Right cardiac atrium (tissue), 5 donors: ENCODE results near the gene ZNF609. TPM values are rescaled to one million over a fixed set of nuclear protein-coding genes. Genes with fewer than 3 reads are reported as not detected.
A peak's percentile ranks its signal among the peaks of the same experiment; 100 is the strongest.

Experiments
- ATAC-seq, 2 donors: fragments of 200-7000 bp; cut with Tn5 transposase; one replicate each; pipeline versions ENCODE4 v1.8.0 to v1.9.1; 2020; ENCODE audit warnings: moderate library complexity in 2 of 2, mild to moderate bottlenecking in 1 of 2
- DNase-seq, 3 donors: peaks; one replicate each; pipeline ENCODE4 v3.0.0-alpha.2; 2020
- H3K27ac ChIP-seq: one replicate; pipeline ENCODE4 v1.5.1; 2013; ENCODE audit warnings: mild to moderate bottlenecking, low read length, control low read depth, moderate library complexity
- H3K27me3 ChIP-seq: one replicate; pipeline ENCODE4 v1.6.1; 2013; ENCODE audit not compliant: control insufficient read depth, insufficient read depth
- H3K4me1 ChIP-seq: one replicate; pipeline ENCODE4 v1.6.1; 2013; ENCODE audit warnings: low read length; ENCODE audit not compliant: control insufficient read depth, insufficient read depth
- H3K4me3 ChIP-seq: one replicate; pipeline ENCODE4 v1.5.1; 2013; ENCODE audit warnings: low read length, control low read depth
- H3K9me3 ChIP-seq: one replicate; pipeline ENCODE4 v1.6.1; 2013; ENCODE audit warnings: low read length; ENCODE audit not compliant: control insufficient read depth
- WGBS: extraction: QIAGEN DNeasy Blood & Tissue Kit; methylation state at CpG from one replicate; pipeline ENCODE4 v1.1.7; 2013; 5-methylcytosine and 5-hydroxymethylcytosine counted together
- intact Hi-C, 4 donors: fragments of 100-400 bp; cut with DNase I; formaldehyde crosslinking; loops; one replicate each; pipeline versions ENCODE4 v1.11.0 to v1.14.0; 2022 to 2023
- polyA plus RNA-seq: library from polyadenylated mRNA; stranded (reverse); fragments of 200-250 nt; gene quantifications from one replicate; pipeline ENCODE4 v1.2.3, GENCODE V29; 2013
- total RNA-seq, 4 donors: library from RNA; stranded (reverse); fragmentation: NEBNext Ultra II Directional; extraction: Animal tissue kit (Norgen Biotek cat#: 25700); gene quantifications; one replicate each; pipeline ENCODE4 v1.2.1, GENCODE V29; 2021
- donor health status: healthy with polysubstance abuse.
- donor health status: DM: no; HTN: yes; CAD: no.
- donor health status: DM: no; HTN: no; CAD: no.
- donor health status: DM: no; HTN: yes; CAD: no; lungs with severe emphysema.
- donor health status: DM: yes; HTN: yes; CAD: no.

The ZNF609 gene
- total and polyA plus RNA-seq, 5 donors = 8.4 to 23.9 (median 22.6) TPM

GRCh38 chr15:64687688-64688087 is 227.3 kb downstream of the ZNF609 start:
- Histone ChIP-seq H3K4me1 (peaks cover 19% of the 10 kb centered on the region), H3K27me3 (no peaks in the 10 kb centered on the region), H3K27ac (peak overlapping the region; percentile 78), H3K9me3 (no peaks in the 10 kb centered on the region), H3K4me3 (no peak overlapping the region)
- DNase-seq = no peak
- whole genome bisulfite sequencing = 58% methylated on average over 3 of the region's 3 CpGs
- intact Hi-C loops = loop anchor here (2.0 to 10.0 kb wide), 3 partner anchors 40 to 263 kb away; no protein-coding TSS in a partner anchor
- no peak for ATAC-seq

DNA sequence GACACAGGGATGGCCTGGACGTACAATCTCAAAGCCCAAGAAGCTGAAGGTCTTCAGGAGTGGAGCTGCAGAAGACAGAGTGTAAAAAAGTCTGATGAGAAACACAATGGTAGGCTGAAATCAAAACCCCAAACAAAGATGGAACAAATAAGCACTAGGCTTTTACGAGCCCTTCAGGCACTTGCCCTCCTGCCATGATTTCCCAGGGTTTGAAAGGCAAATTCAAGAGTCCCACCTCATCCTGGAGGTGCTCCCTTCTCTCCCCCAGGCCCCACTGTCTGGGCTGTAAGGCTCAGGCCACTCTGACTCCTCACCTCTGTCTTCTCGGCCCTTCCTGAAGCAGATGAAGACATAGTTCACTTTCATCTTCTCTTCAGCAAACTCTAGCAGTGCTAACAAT is 228.4 kb downstream of the ZNF609 start:
- peaks cover 20% of the 10 kb centered on the region for H3K4me1 ChIP-seq
- no peak overlapping the region for H3K27ac ChIP-seq
- H3K4me3 ChIP-seq = no peak overlapping the region
- intact Hi-C loops = loop anchor here in 2 of 4 donors (5.0 to 10.0 kb wide), 2 partner anchors 39 to 264 kb away; no protein-coding TSS in a partner anchor
- no peaks in the 10 kb centered on the region for H3K9me3 ChIP-seq
- 70% methylated on average over 3 of the region's 3 CpGs for WGBS
- DNase-seq = no peak
- H3K27me3 ChIP-seq = no peaks in the 10 kb centered on the region
- no peak for ATAC-seq

- no peak overlapping the region for H3K4me3 ChIP-seq
- peak overlapping the region; percentile 31 for H3K27ac ChIP-seq
- H3K9me3 ChIP-seq = no peaks in the 10 kb centered on the region
- ATAC-seq (no peak), DNase-seq (no peak)
- H3K4me1 ChIP-seq = peaks cover 22% of the 10 kb centered on the region
- intact Hi-C loops = no loop called here
- 53% methylated on average over 3 of the region's 3 CpGs for WGBS
- H3K27me3 ChIP-seq = no peaks in the 10 kb centered on the region
Observed at GRCh38 chr15:64690008-64690407, 229.6 kb downstream of the ZNF609 start.

DNA sequence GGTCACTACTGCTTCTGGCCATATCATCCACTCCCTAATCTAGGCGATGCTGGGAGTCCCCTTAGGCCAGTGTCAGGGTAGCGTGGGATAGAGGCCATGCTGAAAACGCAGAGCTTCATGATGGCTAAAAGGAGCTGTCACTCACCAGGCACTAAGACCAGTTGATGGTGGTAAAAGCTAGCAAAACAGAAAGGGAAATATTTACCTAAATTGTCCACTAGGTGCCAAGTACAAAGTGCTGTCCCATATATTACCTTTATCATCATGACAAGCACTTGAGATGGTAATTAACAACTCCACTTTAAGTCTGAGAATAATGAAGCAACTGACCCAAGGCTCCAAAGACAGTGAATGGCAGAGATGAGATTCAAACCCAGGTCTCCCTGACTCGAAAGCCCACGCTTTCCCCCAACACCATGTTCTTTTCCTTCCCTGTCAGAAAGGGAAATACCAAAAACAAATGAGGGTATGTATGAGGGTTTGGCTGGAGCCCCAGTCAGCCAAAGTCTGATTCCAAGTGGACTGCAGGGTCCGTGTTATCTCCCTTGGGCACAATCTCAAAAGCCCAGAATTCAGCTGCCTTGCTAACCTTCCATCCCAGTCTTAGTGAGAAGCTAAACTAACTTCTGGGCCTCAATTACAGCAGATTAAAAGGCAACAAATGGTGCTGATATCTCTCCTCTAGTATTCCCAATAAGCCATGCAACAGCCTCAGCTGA is 230.4 kb downstream of the ZNF609 start:
- Histone ChIP-seq H3K9me3 (no peaks in the 10 kb centered on the region), H3K4me1 (peaks cover 22% of the 10 kb centered on the region), H3K27ac (peak overlapping the region; percentile 60), H3K4me3 (no peak overlapping the region), H3K27me3 (no peaks in the 10 kb centered on the region)
- 46% methylated on average over 6 of the region's 6 CpGs for WGBS
- ATAC-seq (peak in 1 of 2 donors; percentile 34), DNase-seq (peak in 1 of 3 donors; percentile 74)
- intact Hi-C loops = no loop called here

DNA sequence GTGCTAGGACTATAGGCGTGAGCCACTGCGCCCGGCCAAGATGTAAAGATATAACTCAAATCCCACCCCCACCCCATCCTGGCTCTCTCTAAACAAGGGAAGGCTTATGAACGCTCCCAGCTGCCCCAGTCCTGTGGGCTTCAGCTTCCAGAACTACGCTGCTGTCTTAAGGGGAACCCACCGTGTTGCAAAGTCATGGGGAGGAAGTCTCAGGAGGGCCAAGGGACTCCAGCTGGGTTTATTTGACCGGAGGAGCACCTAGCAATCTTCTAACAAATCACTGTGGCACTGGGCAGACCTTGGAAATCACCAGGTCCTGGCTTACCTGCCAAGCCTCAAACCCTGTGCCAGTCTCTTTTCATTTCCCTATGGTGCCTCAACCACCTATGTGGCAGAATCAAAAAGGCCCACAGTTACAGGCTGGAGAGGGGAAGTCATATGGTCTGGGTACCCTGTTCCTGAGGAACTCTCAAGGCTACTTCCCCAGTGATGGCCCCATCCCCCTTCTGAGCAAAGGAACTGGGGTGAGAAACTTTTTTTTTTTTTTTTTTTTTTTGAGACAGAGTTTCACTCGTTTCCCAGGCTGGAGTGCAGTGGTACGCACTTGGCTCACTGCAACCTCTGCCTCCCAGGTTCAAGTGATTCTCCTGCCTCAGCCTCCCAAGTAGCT is 231.7 kb downstream of the ZNF609 start:
- Histone ChIP-seq H3K27me3 (no peaks in the 10 kb centered on the region), H3K4me3 (no peak overlapping the region), H3K4me1 (peaks cover 22% of the 10 kb centered on the region), H3K9me3 (no peaks in the 10 kb centered on the region), H3K27ac (peak overlapping the region; percentile 43)
- ATAC-seq (peak in 1 of 2 donors; percentile 33), DNase-seq (no peak)
- intact Hi-C loops = no loop called here
- 71% methylated on average over 9 of the region's 9 CpGs for WGBS

- no peaks in the 10 kb centered on the region for H3K27me3 ChIP-seq
- peak overlapping the region; percentile 54 for H3K27ac ChIP-seq
- WGBS = 22% methylated on average over 5 of the region's 5 CpGs
- DNase-seq = peak; percentile 63 to 81 (median 75)
- intact Hi-C loops = no loop called here
- peaks cover 26% of the 10 kb centered on the region for H3K4me1 ChIP-seq
- ATAC-seq = peak; percentile 71 to 73
- H3K4me3 ChIP-seq = no peak overlapping the region
- no peaks in the 10 kb centered on the region for H3K9me3 ChIP-seq
Observed at GRCh38 chr15:64693134-64693533, 232.8 kb downstream of the ZNF609 start.

GRCh38 chr15:64694816-64695215 is 234.4 kb downstream of the ZNF609 start:
- Histone ChIP-seq H3K4me3 (no peak overlapping the region), H3K27me3 (no peaks in the 10 kb centered on the region), H3K9me3 (no peaks in the 10 kb centered on the region), H3K4me1 (peaks cover 31% of the 10 kb centered on the region), H3K27ac (no peak overlapping the region)
- no peak for ATAC-seq
- intact Hi-C loops = no loop called here
- 56% methylated on average over 2 of the region's 2 CpGs for WGBS
- no peak for DNase-seq

DNA sequence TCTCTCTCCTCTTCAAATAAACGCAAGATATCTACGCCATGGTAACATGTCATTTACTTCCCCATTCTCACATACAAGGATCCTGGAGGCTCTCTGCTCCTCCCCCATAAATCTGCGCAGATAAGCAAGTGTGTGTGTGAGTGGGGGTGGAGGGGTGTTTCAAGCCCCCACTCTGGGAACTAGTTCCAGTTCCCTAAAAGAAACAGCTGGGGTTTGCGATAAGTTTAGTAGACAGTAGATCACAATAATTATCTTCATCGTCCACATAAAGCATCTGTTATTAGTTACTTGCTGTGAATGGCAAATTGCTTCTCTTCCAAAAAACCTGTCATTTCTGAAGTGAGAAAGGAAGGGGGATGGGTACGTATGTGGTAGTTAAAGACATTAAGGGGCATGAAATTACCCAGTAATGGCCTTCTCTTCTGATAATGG is 235.2 kb downstream of the ZNF609 start:
- intact Hi-C loops = no loop called here
- H3K4me1 ChIP-seq = peaks cover 35% of the 10 kb centered on the region
- H3K27me3 ChIP-seq = no peaks in the 10 kb centered on the region
- ATAC-seq (no peak), DNase-seq (no peak)
- no peaks in the 10 kb centered on the region for H3K9me3 ChIP-seq
- WGBS = 24% methylated on average over 6 of the region's 6 CpGs
- H3K27ac ChIP-seq = no peak overlapping the region
- H3K4me3 ChIP-seq = no peak overlapping the region

DNA sequence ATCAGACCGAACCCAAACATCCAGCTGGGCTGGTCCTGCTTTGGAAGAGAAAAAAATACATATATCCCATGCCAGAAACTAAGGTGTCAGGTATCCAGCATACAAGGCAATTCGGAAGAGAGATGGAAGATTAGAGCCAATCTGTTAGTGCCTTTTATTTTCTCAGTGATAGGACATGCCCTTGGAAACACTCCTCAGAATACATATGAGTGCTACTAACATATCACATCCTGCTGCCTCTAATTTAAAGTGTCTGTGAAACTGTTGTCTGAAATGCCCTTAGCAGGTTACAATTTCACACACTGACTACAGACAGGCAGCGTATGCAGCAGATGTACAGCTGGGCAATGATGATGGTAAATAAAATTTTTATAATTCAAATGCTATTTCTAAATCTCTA is 236.1 kb downstream of the ZNF609 start:
- no peak overlapping the region for H3K27ac ChIP-seq
- no peak overlapping the region for H3K4me3 ChIP-seq
- no peaks in the 10 kb centered on the region for H3K27me3 ChIP-seq
- no peak for DNase-seq
- peaks cover 32% of the 10 kb centered on the region for H3K4me1 ChIP-seq
- ATAC-seq = no peak
- H3K9me3 ChIP-seq = no peaks in the 10 kb centered on the region
- intact Hi-C loops = no loop called here
- 56% methylated on average over 3 of the region's 3 CpGs for WGBS

- H3K9me3 ChIP-seq = no peaks in the 10 kb centered on the region
- H3K27ac ChIP-seq = peak overlapping the region; percentile 25
- H3K4me1 ChIP-seq = peaks cover 31% of the 10 kb centered on the region
- intact Hi-C loops = no loop called here
- ATAC-seq = no peak
- WGBS = 44% methylated on average over 3 of the region's 3 CpGs
- no peak for DNase-seq
- H3K27me3 ChIP-seq = no peaks in the 10 kb centered on the region
- H3K4me3 ChIP-seq = no peak overlapping the region
Observed at GRCh38 chr15:64697911-64698369, 237.6 kb downstream of the ZNF609 start.

DNA sequence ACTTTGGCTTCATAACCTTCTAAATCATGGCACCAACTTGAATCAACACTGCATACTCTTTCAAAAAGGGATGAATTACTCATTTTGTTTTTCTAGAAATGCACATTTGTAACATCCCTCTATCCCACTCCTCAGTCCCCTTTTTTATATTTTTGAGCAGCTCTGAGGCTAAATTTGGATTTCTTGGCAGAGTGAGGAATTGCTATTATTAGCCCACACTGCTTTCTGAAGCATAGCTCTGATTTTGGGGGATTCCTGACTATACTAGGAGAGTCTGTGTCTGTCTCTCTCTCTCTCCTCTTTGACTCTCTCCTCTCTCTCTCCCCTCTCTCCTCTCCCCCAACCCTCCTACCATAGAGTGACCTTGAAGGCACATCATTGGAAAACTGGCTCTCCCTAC is 238.4 kb downstream of the ZNF609 start:
- Histone ChIP-seq H3K27me3 (no peaks in the 10 kb centered on the region), H3K4me3 (peak overlapping the region; percentile 16), H3K27ac (peak overlapping the region; percentile 96), H3K4me1 (peaks cover 28% of the 10 kb centered on the region), H3K9me3 (no peaks in the 10 kb centered on the region)
- intact Hi-C loops = no loop called here
- no peak for DNase-seq
- no peak for ATAC-seq
